Liver (tissue), 9 donors: Measurements from ENCODE around the gene SP2. TPM values are rescaled to one million over a fixed set of nuclear protein-coding genes. Genes with fewer than 3 reads are reported as not detected.
A peak's percentile ranks its signal among the peaks of the same experiment; 100 is the strongest.

ENCODE experiments used
- DNase-seq: peaks from one replicate; pipeline ENCODE4 v3.0.0-alpha.2; 2017; ENCODE audit warnings: low spot score
- H3K27ac ChIP-seq, 2 donors: one replicate each; pipeline ENCODE4 v1.7.0; 2013; ENCODE audit warnings: inconsistent platforms in 2 of 2, low read length in 2 of 2, control low read depth in 1 of 2, low read depth in 1 of 2, mild to moderate bottlenecking in 1 of 2
- H3K27me3 ChIP-seq, 4 donors: one replicate each; pipeline versions ENCODE4 v1.6.1 to v1.7.0; 2013; ENCODE audit warnings: low read length in 3 of 4, inconsistent platforms in 1 of 4, mild to moderate bottlenecking in 1 of 4, moderate library complexity in 1 of 4; ENCODE audit not compliant: control insufficient read depth in 4 of 4, insufficient read depth in 4 of 4
- H3K36me3 ChIP-seq, 4 donors: one replicate each; pipeline versions ENCODE4 v1.6.1 to v1.7.0; 2013; ENCODE audit warnings: low read length in 3 of 4, mild to moderate bottlenecking in 3 of 4, low read depth in 1 of 4, moderate library complexity in 1 of 4; ENCODE audit not compliant: control insufficient read depth in 4 of 4, insufficient read depth in 3 of 4
- H3K4me1 ChIP-seq, 4 donors: one replicate each; pipeline versions ENCODE4 v1.6.1 to v1.7.0; 2013; ENCODE audit warnings: low read length in 3 of 4, mild to moderate bottlenecking in 3 of 4, moderate library complexity in 1 of 4; ENCODE audit not compliant: control insufficient read depth in 4 of 4, insufficient read depth in 4 of 4
- H3K4me3 ChIP-seq, 3 donors: one replicate each; pipeline versions ENCODE4 v1.6.1 to v1.7.0; 2013; ENCODE audit warnings: low read length in 3 of 3, control low read depth in 1 of 3, low read depth in 1 of 3, mild to moderate bottlenecking in 1 of 3
- H3K9ac ChIP-seq, 2 donors: one replicate each; pipeline ENCODE4 v1.7.0; 2013; ENCODE audit warnings: low read length in 2 of 2, mild to moderate bottlenecking in 2 of 2, moderate library complexity in 2 of 2, control low read depth in 1 of 2, low read depth in 1 of 2
- H3K9me3 ChIP-seq, 4 donors: one replicate each; pipeline versions ENCODE4 v1.6.1 to v1.7.0; 2013; ENCODE audit warnings: low read length in 3 of 4; ENCODE audit not compliant: control insufficient read depth in 4 of 4
- ATF3 ChIP-seq: IDR thresholded peaks from 2 replicates; pipeline ENCODE4 v1.6.1; 2016; ENCODE audit warnings: antibody characterized with exemption
- CTCF ChIP-seq: fragments of 150-350 bp; IDR thresholded peaks from 2 replicates; pipeline ENCODE4 v1.5.1; 2017; ENCODE audit warnings: improper control_type of control experiment, low read depth, low read length; ENCODE audit not compliant: missing input control
- EGR1 ChIP-seq, 2 donors: IDR thresholded peaks; 2 replicates each; pipeline ENCODE4 v1.6.1; 2016 to 2018; ENCODE audit warnings: antibody characterized with exemption in 2 of 2, low read depth in 2 of 2
- FOXA1 ChIP-seq: IDR thresholded peaks from 2 replicates; pipeline ENCODE4 v1.6.1; 2016; ENCODE audit warnings: antibody characterized with exemption
- FOXA2 ChIP-seq: IDR thresholded peaks from 2 replicates; pipeline ENCODE4 v1.6.1; 2016; ENCODE audit warnings: antibody characterized with exemption
- GABPA ChIP-seq, 2 donors: IDR thresholded peaks in 1 of 2; conservative IDR thresholded peaks in 1 of 2; 2 replicates each; pipeline ENCODE4 v1.6.1; 2016; ENCODE audit warnings: antibody characterized with exemption in 2 of 2, mild to moderate bottlenecking in 1 of 2, moderate library complexity in 1 of 2
- HNF4A ChIP-seq, 2 donors: conservative IDR thresholded peaks; 2 replicates each; pipeline ENCODE4 v1.6.1; 2016; ENCODE audit warnings: antibody characterized with exemption in 2 of 2, mild to moderate bottlenecking in 2 of 2
- HNF4G ChIP-seq: IDR thresholded peaks from 2 replicates; pipeline ENCODE4 v1.6.1; 2016; ENCODE audit warnings: antibody characterized with exemption
- JUND ChIP-seq, 2 donors: IDR thresholded peaks; 2 replicates each; pipeline ENCODE4 v1.6.1; 2016; ENCODE audit warnings: antibody characterized with exemption in 2 of 2
- MAX ChIP-seq: IDR thresholded peaks from 2 replicates; pipeline ENCODE4 v1.6.1; 2016; ENCODE audit warnings: antibody characterized with exemption
- NR2F2 ChIP-seq: IDR thresholded peaks from 2 replicates; pipeline ENCODE4 v1.6.1; 2016; ENCODE audit warnings: antibody characterized with exemption
- RAD21 ChIP-seq, 2 donors: IDR thresholded peaks; 2 replicates each; pipeline ENCODE4 v1.6.1; 2016; ENCODE audit warnings: antibody characterized with exemption in 2 of 2, mild to moderate bottlenecking in 2 of 2
- REST ChIP-seq: IDR thresholded peaks from 2 replicates; pipeline ENCODE4 v1.6.1; 2016; ENCODE audit warnings: antibody characterized with exemption, mild to moderate bottlenecking
- RXRA ChIP-seq, 2 donors: IDR thresholded peaks; 2 replicates each; pipeline ENCODE4 v1.6.1; 2017 to 2018; ENCODE audit warnings: antibody characterized with exemption in 2 of 2, mild to moderate bottlenecking in 1 of 2
- SP1 ChIP-seq: IDR thresholded peaks from 2 replicates; pipeline ENCODE4 v1.6.1; 2018; ENCODE audit warnings: antibody characterized with exemption, mild to moderate bottlenecking
- TAF1 ChIP-seq: conservative IDR thresholded peaks from 2 replicates; pipeline ENCODE4 v1.6.1; 2016; ENCODE audit warnings: antibody characterized with exemption, mild to moderate bottlenecking
- YY1 ChIP-seq: IDR thresholded peaks from 2 replicates; pipeline ENCODE4 v1.6.1; 2016; ENCODE audit warnings: antibody characterized with exemption, mild to moderate bottlenecking
- ZBTB33 ChIP-seq: IDR thresholded peaks from 2 replicates; pipeline ENCODE4 v1.6.1; 2016; ENCODE audit warnings: antibody characterized with exemption
- WGBS: extraction: QIAGEN DNeasy Blood & Tissue Kit; methylation state at CpG from one replicate; pipeline ENCODE4 v1.1.7; 2013; 5-methylcytosine and 5-hydroxymethylcytosine counted together
- polyA plus RNA-seq, 2 donors: library from polyadenylated mRNA; stranded (reverse) in 1 of 2; unstranded in 1 of 2; fragments of 200-250 nt in 1 of 2; fragments of >200 nt in 1 of 2; fragmentation: Nextera tagmentation in 1 of 2; extraction: Ambion mirVana in 1 of 2; gene quantifications; one replicate each; pipeline versions ENCODE4 v1.2.1 to v1.2.3, GENCODE V29; 2013 to 2015
- total RNA-seq, 2 donors: library from RNA; depleted of rRNA; stranded (reverse); fragments of >200 nt; gene quantifications; one replicate each; pipeline ENCODE4 v1.2.3, GENCODE V29; 2014
- donor health status: healthy.
- donor health status: healthy.
- donor health status: healthy.
- donor health status: healthy.
- donor health status: healthy.

SP2 gene
- total RNA-seq: 1 to 10 TPM; 2.2 to 3.5 TPM
- polyA plus RNA-seq: 1 to 10 TPM; 4.1 to 5.7 TPM

- Histone ChIP-seq H3K36me3 (no peaks in the 10 kb centered on the region), H3K27me3 (no peaks in the 10 kb centered on the region), H3K27ac (peak within 1 kb of the TSS; percentile 89 to 94), H3K4me1 (peaks cover 3 to 24% (median 13%) of the 10 kb centered on the region in 4 donors), H3K9ac (peak within 1 kb of the TSS; percentile 90 to 97), H3K9me3 (no peaks in the 10 kb centered on the region), H3K4me3 (peak within 1 kb of the TSS; percentile 78 to 87 (median 86))
- under 1% methylated on average over 70 of the region's 70 CpGs for WGBS
- no peak for TF ChIP-seq TAF1
- TF ChIP-seq CTCF: peak; percentile 6
- peak; percentile 94 to 96 for TF ChIP-seq GABPA (IDR thresholded peaks at IDR 0.05 in 1 of 2, conservative IDR thresholded peaks at IDR 0.05 in 1 of 2)
- no peak for TF ChIP-seq REST
- TF ChIP-seq HNF4A (conservative IDR thresholded peaks at IDR 0.05): no peak
- TF ChIP-seq ZBTB33: peak; percentile 95
- TF ChIP-seq SP1: peak; percentile 100
- TF ChIP-seq NR2F2: peak; percentile 100
- TF ChIP-seq RXRA (IDR thresholded peaks at IDR 0.05): peak; percentile 81 to 90
- peak; percentile 100 for DNase-seq
These were observed at the start of gene SP2 for GRCh38 chr17:47895856-47896671. Gene SP2 (plus strand): TSS chr17:47896236. CDS start chr17:47896287, 51 bp downstream.

- Histone ChIP-seq H3K4me3 (no peak overlapping the region), H3K4me1 (peaks cover 8 to 23% (median 16%) of the 10 kb centered on the region in 4 donors), H3K36me3 (no peaks in the 10 kb centered on the region), H3K27ac (no peak overlapping the region), H3K9me3 (no peaks in the 10 kb centered on the region), H3K27me3 (peaks cover 0 to 15% (median 5%) of the 10 kb centered on the region in 4 donors), H3K9ac (no peak overlapping the region)
- 35% methylated on average over 31 of the region's 31 CpGs for WGBS
- no peak for DNase-seq
- TF ChIP-seq SP1: no peak
- no peak for TF ChIP-seq MAX
- no peak for TF ChIP-seq FOXA1
- no peak for TF ChIP-seq RAD21 (IDR thresholded peaks at IDR 0.05)
- no peak for TF ChIP-seq ATF3
- no peak for TF ChIP-seq HNF4G
- TF ChIP-seq YY1: no peak
- TF ChIP-seq EGR1 (IDR thresholded peaks at IDR 0.05; ENCODE audit: low read depth in 2 of 2): no peak
- TF ChIP-seq RXRA (IDR thresholded peaks at IDR 0.05): no peak
- no peak for TF ChIP-seq HNF4A (conservative IDR thresholded peaks at IDR 0.05)
- TF ChIP-seq JUND (IDR thresholded peaks at IDR 0.05): no peak
- TF ChIP-seq FOXA2: no peak
- TF ChIP-seq ZBTB33: no peak
- no peak for TF ChIP-seq NR2F2
These were observed 49.2 kb upstream of the SP2 start for GRCh38 chr17:47846716-47847340.
